Measurements from ENCODE around the gene EXD3. TPM values are rescaled to one million over a fixed set of nuclear protein-coding genes. Genes with fewer than 3 reads are reported as not detected.
"Not testable (repeated sequence)": the region's sequence is repeated elsewhere in the genome, so short reads cannot be mapped to it uniquely, and the experiment has no call there.

Gene EXD3
- polyA plus RNA-seq, 4 donors, result 8.4 to 26.9 (median 11.4) TPM

DNA sequence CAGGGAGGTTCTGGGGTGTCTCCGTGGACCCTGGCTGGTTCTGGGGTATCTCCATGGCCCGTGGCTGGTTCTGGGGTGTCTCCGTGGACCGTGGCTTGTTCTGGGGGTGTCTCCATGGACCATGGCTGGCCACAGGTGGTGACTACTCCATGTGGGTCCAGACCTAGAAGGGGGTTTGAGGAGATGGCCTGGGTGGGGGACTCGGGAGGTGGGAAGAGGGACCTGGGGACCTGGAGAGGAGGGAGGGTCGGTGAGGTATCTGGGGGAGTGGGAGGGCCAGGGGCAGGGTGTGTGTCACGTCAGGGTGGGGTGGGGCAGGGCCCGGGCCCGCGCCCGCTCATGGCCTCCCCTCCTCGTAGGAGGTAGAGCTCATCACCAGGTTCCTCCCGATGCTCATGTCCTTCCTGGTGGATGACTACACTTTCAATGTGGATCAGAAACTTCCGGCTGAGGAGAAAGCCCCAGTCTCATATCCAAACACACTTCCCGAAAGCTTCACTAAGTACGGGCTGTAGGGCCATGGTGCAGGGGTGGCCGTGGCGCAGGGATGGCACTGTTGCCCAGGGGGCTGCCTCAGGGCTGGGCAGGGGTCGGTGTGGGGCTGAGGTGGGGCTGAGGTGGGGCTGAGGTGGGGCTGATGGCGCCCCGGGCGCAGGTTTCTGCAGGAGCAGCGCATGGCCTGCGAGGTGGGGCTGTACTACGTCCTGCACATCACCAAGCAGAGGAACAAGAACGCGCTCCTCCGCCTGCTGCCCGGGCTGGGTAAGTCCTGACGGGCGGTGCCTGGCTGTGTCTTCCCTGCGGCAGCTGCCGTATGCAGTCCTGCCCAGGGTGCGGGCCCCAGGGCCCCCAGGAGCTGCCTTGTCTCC, 156.1 kb downstream of the EXD3 start:
- DNase-seq (ENCODE audit: low read depth in 4 of 4, low spot score in 3 of 4), result no peak

DNA sequence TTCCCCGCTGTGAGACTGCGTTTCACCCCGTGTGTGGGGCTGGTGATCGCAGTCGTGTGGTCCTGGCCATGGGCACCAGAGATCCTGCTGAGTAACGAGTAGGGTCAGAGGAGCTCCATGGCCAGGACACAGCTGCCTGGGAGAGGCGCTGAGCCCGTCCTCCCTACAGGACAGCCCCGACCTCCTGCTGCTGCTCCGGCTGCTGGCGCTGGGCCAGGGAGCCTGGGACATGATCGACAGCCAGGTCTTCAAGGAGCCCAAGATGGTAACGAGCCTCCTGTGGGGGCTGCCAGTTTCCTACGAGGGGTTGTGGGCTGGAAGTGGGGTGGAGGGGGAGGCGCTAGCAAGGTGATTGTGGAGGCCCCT, 156.8 kb downstream of the EXD3 start:
- DNase-seq (ENCODE audit: low read depth in 4 of 4, low spot score in 3 of 4), result no peak

DNA sequence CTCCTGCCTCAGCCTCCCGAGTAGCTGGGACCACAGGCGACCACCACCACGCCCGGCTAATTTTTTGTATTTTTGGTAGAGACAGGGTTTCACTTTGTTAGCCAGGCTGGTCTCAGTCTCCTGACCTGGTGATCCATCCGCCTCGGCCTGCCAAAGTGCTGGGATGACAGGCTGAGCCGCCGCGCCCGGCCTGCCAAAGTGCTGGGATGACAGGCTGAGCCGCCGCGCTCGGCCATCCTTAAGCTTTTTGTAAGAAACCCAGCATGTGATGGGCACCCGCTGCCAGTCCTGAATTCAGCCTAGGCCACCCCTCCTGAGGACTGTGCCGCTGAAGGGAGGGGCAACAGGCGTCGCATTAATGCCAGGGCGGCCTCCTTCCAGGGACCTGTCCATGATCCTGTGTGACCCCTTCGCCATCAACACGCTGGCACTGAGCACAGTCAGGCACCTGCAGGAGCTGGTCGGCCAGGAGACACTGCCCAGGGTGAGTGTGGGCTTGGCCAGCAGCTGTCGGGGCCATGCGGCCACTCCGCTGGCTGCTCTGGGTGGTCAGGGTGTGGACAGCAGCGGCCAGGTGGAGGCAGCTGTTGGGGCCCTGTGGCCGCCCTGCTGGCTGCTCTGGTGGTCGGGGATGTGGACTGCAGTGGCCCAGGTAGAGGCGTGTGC, 157.3 kb downstream of the EXD3 start:
- DNase-seq (ENCODE audit: low read depth in 4 of 4, low spot score in 3 of 4), result no peak

DNA sequence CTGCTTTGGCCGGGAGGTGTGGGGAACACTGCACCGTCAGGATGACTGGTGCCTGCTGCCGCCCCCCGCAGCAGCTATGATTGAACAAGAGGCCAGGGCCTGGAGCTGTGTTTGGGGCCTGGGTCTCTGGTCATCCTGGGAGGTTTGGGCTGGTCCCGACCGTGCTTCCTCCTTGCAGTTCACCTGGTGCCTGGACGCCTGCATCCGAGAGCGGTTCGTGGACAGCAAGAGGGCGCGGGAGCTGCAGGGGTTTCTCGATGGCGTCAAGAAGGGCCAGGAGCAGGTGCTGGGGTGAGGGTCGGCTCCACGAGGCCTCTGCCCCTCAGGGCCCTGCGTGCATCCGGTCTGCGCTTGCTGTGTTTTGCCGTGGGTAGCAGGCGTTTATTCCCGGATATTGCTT, 158.9 kb downstream of the EXD3 start:
- DNase-seq (ENCODE audit: low read depth in 4 of 4, low spot score in 3 of 4), result no peak

DNA sequence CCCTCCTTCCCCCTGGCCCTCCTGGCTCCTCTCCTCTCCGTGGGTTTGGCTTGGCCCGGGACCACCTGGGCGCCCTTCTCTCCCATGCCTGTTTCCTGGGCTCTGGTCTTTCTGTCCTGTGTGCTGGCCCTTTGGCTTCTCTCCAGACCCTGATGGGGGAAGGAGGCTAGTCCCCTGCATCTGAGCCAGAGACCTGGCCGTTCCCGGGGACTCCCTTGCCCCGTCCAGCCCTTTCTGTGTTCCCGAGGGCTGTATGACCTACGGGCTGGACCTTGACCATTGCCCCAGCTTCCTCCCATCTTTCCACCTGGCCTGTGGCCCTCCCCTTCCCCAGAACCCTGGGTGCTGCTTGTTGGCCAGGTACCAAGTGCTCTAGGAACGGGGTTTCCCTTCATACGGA, 159.5 kb downstream of the EXD3 start:
- no peak for DNase-seq (ENCODE audit: low read depth in 4 of 4, low spot score in 3 of 4)

DNA sequence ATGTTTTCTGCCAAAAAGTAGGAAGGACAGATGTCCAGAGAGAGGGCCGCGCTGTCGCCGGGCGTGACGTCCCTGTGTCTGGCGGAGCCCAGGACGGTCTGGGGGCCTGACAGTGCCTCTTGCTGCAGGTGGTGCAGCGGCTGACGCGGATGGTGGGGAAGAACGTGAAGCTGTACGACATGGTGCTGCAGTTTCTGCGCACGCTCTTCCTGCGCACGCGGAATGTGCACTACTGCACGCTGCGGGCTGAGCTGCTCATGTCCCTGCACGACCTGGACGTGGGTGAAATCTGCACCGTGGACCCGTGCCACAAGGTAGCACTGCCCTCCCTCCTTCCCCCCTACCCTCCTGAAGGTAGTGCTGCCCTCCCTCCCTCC, 160.1 kb downstream of the EXD3 start:
- DNase-seq (ENCODE audit: low read depth in 4 of 4, low spot score in 3 of 4), result no peak

DNA sequence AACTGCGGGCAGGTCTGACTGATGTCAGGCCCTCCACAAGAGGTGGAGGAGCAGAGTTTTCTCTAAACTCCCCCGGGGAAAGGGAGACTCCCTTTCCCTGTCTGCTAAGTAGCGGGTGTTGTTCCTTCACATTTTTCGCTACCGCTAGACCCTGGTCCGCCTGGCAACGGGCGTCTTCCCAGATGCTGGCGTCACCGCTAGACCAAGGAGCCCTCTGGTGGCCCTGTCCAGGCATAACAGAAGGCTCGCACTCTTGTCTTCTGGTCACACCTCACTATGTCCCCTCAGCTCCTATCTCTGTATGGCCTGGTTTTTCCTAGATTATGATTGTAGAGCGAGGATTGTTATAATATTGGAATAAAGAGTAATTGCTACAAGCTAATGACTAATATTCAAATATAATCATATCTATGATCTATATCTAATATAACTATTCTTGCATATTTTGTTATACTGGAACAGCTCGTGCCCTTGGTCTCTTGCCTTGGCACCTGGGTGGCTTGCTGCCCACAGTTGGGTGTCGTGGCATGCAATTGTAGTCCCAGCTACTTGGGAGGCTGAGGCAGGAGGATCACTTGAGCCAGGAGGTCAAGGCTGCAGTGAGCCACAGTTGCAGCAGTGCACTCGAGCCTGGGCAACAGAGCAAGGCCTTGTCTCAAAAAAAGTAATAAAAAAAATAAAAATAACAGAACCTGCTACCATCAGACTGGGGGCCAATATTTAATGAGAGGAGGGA, 160.6 kb downstream of the EXD3 start:
- DNase-seq (ENCODE audit: low read depth in 4 of 4, low spot score in 3 of 4), result not testable (repeated sequence)

Other genes starting within 250 kb of the EXD3 start
- gene ANAPC2, start 234.6 kb downstream of the EXD3 start, polyA plus RNA-seq (ENCODE audit: insufficient read length in 4 of 4), result 10 to 100 TPM; 32.7 to 54.9 (median 41.4) TPM
- gene SSNA1, start 234.5 kb downstream of the EXD3 start, polyA plus RNA-seq (ENCODE audit: insufficient read length in 4 of 4), result 10 to 100 TPM; 35.6 to 63.6 (median 43.0) TPM
- gene TPRN, start 222.4 kb downstream of the EXD3 start, polyA plus RNA-seq (ENCODE audit: insufficient read length in 4 of 4), result 10 to 100 TPM in 3 of 4 donors, 1 to 10 TPM in 1; 8.3 to 19.6 (median 11.5) TPM
- 10 to 100 TPM; 39.3 to 46.6 (median 44.9) TPM for gene TMEM203, start 217.5 kb downstream of the EXD3 start, polyA plus RNA-seq (ENCODE audit: insufficient read length in 4 of 4)
- 10 to 100 TPM in 2 of 4 donors, 1 to 10 TPM in 2; 8.8 to 18.8 (median 9.6) TPM for gene NDOR1, start 217.5 kb downstream of the EXD3 start, polyA plus RNA-seq (ENCODE audit: insufficient read length in 4 of 4)
- 10 to 100 TPM in 1 of 4 donors, 1 to 10 TPM in 3; 3.2 to 15.3 (median 8.1) TPM for gene RNF208, start 200.9 kb downstream of the EXD3 start, polyA plus RNA-seq (ENCODE audit: insufficient read length in 4 of 4)
- 10 to 100 TPM in 2 of 4 donors, 1 to 10 TPM in 1, under 1 TPM in 1; 0.78 to 16.4 (median 7.9) TPM for gene CYSRT1, start 198.0 kb downstream of the EXD3 start, polyA plus RNA-seq (ENCODE audit: insufficient read length in 4 of 4)
- 10 to 100 TPM in 2 of 4 donors, 1 to 10 TPM in 1, under 1 TPM in 1; 0.41 to 15.5 (median 7.7) TPM for gene RNF224, start 195.7 kb downstream of the EXD3 start, polyA plus RNA-seq (ENCODE audit: insufficient read length in 4 of 4)
- 10 to 100 TPM in 1 of 4 donors, 1 to 10 TPM in 2, under 1 TPM in 1; 0.37 to 13.7 (median 5.2) TPM for gene SLC34A3, start 192.3 kb downstream of the EXD3 start, polyA plus RNA-seq (ENCODE audit: insufficient read length in 4 of 4)
- gene TUBB4B, start 181.9 kb downstream of the EXD3 start, polyA plus RNA-seq (ENCODE audit: insufficient read length in 4 of 4), result 100 to 1,000 TPM; 149 to 396 (median 315) TPM
- gene STPG3, start 171.9 kb downstream of the EXD3 start, polyA plus RNA-seq (ENCODE audit: insufficient read length in 4 of 4), result 1 to 10 TPM in 3 of 4 donors, under 1 TPM in 1; 0.57 to 4.8 (median 1.7) TPM
- gene NELFB, start 167.8 kb downstream of the EXD3 start, polyA plus RNA-seq (ENCODE audit: insufficient read length in 4 of 4), result 10 to 100 TPM; 44.5 to 56.7 (median 50.4) TPM
- 1 to 10 TPM; 3.0 to 5.8 (median 4.9) TPM for gene TOR4A, start 145.4 kb downstream of the EXD3 start, polyA plus RNA-seq (ENCODE audit: insufficient read length in 4 of 4)
- 1 to 10 TPM; 2.8 to 7.6 (median 6.7) TPM for gene NRARP, start 120.9 kb downstream of the EXD3 start, polyA plus RNA-seq (ENCODE audit: insufficient read length in 4 of 4)
- gene NOXA1, start 231 bp upstream of the EXD3 start, polyA plus RNA-seq (ENCODE audit: insufficient read length in 4 of 4), result 10 to 100 TPM in 1 of 4 donors, 1 to 10 TPM in 3; 2.5 to 10.9 (median 4.3) TPM
- gene ENTPD8, start 18.2 kb upstream of the EXD3 start, polyA plus RNA-seq (ENCODE audit: insufficient read length in 4 of 4), result under 1 TPM; 0.20 to 0.70 (median 0.32) TPM
- gene NSMF, start 36.2 kb upstream of the EXD3 start, polyA plus RNA-seq (ENCODE audit: insufficient read length in 4 of 4), result 10 to 100 TPM; 40.4 to 51.3 (median 46.4) TPM
- 1 to 10 TPM; 1.4 to 4.6 (median 2.8) TPM for gene PNPLA7, start 127.2 kb upstream of the EXD3 start, polyA plus RNA-seq (ENCODE audit: insufficient read length in 4 of 4)
- gene MRPL41, start 128.7 kb upstream of the EXD3 start, polyA plus RNA-seq (ENCODE audit: insufficient read length in 4 of 4), result 10 to 100 TPM; 11.7 to 30.7 (median 16.4) TPM
- 10 to 100 TPM; 35.3 to 69.8 (median 41.6) TPM for gene DPH7, start 155.8 kb upstream of the EXD3 start, polyA plus RNA-seq (ENCODE audit: insufficient read length in 4 of 4)
- gene ZMYND19, start 167.3 kb upstream of the EXD3 start, polyA plus RNA-seq (ENCODE audit: insufficient read length in 4 of 4), result 10 to 100 TPM; 18.9 to 27.5 (median 20.5) TPM
- 10 to 100 TPM; 17.6 to 45.0 (median 26.7) TPM for gene ARRDC1, start 182.5 kb upstream of the EXD3 start, polyA plus RNA-seq (ENCODE audit: insufficient read length in 4 of 4)
- 10 to 100 TPM; 61.2 to 81.3 (median 72.9) TPM for gene EHMT1, start 195.8 kb upstream of the EXD3 start, polyA plus RNA-seq (ENCODE audit: insufficient read length in 4 of 4)

Data from left renal pelvis (tissue), 4 donors.